ENCODE measurements around the gene UGT1A7.

UGT1A7 gene

GRCh38 chr2:233671290-233672161 is 10.2 kb upstream of the UGT1A7 start, which contains the start of gene UGT1A9:
Gene UGT1A9 (plus strand): TSS chr2:233671898. CDS start chr2:233671935, 37 bp downstream.
- no peak within 1 kb of the TSS for H3K4me3 ChIP-seq (ENCODE audit: control insufficient read depth, low read depth, low read length)
- DNase-seq (ENCODE audit: low read depth) = no peak
- no peak for TF ChIP-seq CTCF (IDR thresholded peaks at IDR 0.05; ENCODE audit: control insufficient read depth, insufficient read depth, low read depth, low read length, missing control alignments)

GRCh38 chr2:233672886-233673285 is 8.8 kb upstream of the UGT1A7 start:
- no peak for DNase-seq (ENCODE audit: low read depth)
- TF ChIP-seq CTCF (IDR thresholded peaks at IDR 0.05; ENCODE audit: control insufficient read depth, insufficient read depth, low read depth, low read length, missing control alignments) = no peak
- H3K4me3 ChIP-seq (ENCODE audit: control insufficient read depth, low read depth, low read length) = no peak overlapping the region

GRCh38 chr2:233673896-233674295 is 7.8 kb upstream of the UGT1A7 start:
- no peak overlapping the region for H3K4me3 ChIP-seq (ENCODE audit: control insufficient read depth, low read depth, low read length)
- no peak for DNase-seq (ENCODE audit: low read depth)
- TF ChIP-seq CTCF (IDR thresholded peaks at IDR 0.05; ENCODE audit: control insufficient read depth, insufficient read depth, low read depth, low read length, missing control alignments) = no peak

- no peak for TF ChIP-seq CTCF (IDR thresholded peaks at IDR 0.05; ENCODE audit: control insufficient read depth, insufficient read depth, low read depth, low read length, missing control alignments)
- DNase-seq (ENCODE audit: low read depth) = no peak
- no peak overlapping the region for H3K4me3 ChIP-seq (ENCODE audit: control insufficient read depth, low read depth, low read length)
These were observed 7.4 kb upstream of the UGT1A7 start for GRCh38 chr2:233674314-233674713.

GRCh38 chr2:233674995-233675394 is 6.7 kb upstream of the UGT1A7 start:
- TF ChIP-seq CTCF (IDR thresholded peaks at IDR 0.05; ENCODE audit: control insufficient read depth, insufficient read depth, low read depth, low read length, missing control alignments) = no peak
- no peak for DNase-seq (ENCODE audit: low read depth)
- H3K4me3 ChIP-seq (ENCODE audit: control insufficient read depth, low read depth, low read length) = no peak overlapping the region

GRCh38 chr2:233676046-233676445 is 5.7 kb upstream of the UGT1A7 start:
- TF ChIP-seq CTCF (IDR thresholded peaks at IDR 0.05; ENCODE audit: control insufficient read depth, insufficient read depth, low read depth, low read length, missing control alignments) = no peak
- no peak for DNase-seq (ENCODE audit: low read depth)
- H3K4me3 ChIP-seq (ENCODE audit: control insufficient read depth, low read depth, low read length) = no peak overlapping the region
